MM.1S (cell line): ENCODE data around the gene RALGDS.
"Not testable (repeated sequence)": the region's sequence is repeated elsewhere in the genome, so short reads cannot be mapped to it uniquely, and the experiment has no call there.

Experiments
- EZH2 ChIP-seq: fragments of 300-600 bp; sonication (generic); optimal IDR thresholded peaks from 2 replicates; pipeline ENCODE3; 2017; ENCODE audit warnings: low read depth, mild to moderate bottlenecking, antibody characterized with exemption, low read length, mixed read lengths
- EZH2phosphoT487 ChIP-seq: fragments of 300-600 bp; sonication (generic); IDR thresholded peaks from 2 replicates; pipeline ENCODE4 v1.6.1; 2018; ENCODE audit warnings: antibody characterized with exemption, low read length
- TF ChIP-seq, protein P1 (sequence below): fragments of 300-600 bp; sonication (generic); IDR thresholded peaks from 2 replicates; pipeline ENCODE4 v1.5.1; 2016; ENCODE audit warnings: antibody characterized with exemption, low read length, mixed read lengths

- TF ChIP-seq, protein P1, sequence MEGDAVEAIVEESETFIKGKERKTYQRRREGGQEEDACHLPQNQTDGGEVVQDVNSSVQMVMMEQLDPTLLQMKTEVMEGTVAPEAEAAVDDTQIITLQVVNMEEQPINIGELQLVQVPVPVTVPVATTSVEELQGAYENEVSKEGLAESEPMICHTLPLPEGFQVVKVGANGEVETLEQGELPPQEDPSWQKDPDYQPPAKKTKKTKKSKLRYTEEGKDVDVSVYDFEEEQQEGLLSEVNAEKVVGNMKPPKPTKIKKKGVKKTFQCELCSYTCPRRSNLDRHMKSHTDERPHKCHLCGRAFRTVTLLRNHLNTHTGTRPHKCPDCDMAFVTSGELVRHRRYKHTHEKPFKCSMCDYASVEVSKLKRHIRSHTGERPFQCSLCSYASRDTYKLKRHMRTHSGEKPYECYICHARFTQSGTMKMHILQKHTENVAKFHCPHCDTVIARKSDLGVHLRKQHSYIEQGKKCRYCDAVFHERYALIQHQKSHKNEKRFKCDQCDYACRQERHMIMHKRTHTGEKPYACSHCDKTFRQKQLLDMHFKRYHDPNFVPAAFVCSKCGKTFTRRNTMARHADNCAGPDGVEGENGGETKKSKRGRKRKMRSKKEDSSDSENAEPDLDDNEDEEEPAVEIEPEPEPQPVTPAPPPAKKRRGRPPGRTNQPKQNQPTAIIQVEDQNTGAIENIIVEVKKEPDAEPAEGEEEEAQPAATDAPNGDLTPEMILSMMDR, result not testable (repeated sequence)
- TF ChIP-seq EZH2phosphoT487, EZH2: not testable (repeated sequence)
Measured at GRCh38 chr9:133062569-133062968, 58.5 kb downstream of the RALGDS start.
